Parathyroid adenoma (tissue), 2 donors: Measurements from ENCODE around the gene MDGA2.

Experiments used
- H2AFZ ChIP-seq: fragments of 300-600 bp; sonication (generic); one replicate; pipeline ENCODE4 v1.7.0; 2017; ENCODE audit warnings: antibody characterized with exemption, mild to moderate bottlenecking
- H3K27ac ChIP-seq: fragments of 300-600 bp; sonication (generic); one replicate; pipeline ENCODE4 v1.7.0; 2017
- H3K27me3 ChIP-seq: fragments of 300-600 bp; sonication (generic); one replicate; pipeline ENCODE4 v1.7.0; 2017; ENCODE audit warnings: low read length; ENCODE audit not compliant: control insufficient read depth, insufficient read depth
- H3K36me3 ChIP-seq: fragments of 300-600 bp; sonication (generic); one replicate; pipeline ENCODE4 v1.7.0; 2017; ENCODE audit warnings: low read length; ENCODE audit not compliant: control insufficient read depth, insufficient read depth
- H3K4me1 ChIP-seq: fragments of 300-600 bp; sonication (generic); one replicate; pipeline ENCODE4 v1.7.0; 2017; ENCODE audit warnings: control low read depth
- H3K4me2 ChIP-seq: fragments of 300-600 bp; sonication (generic); one replicate; pipeline ENCODE4 v1.7.0; 2017; ENCODE audit warnings: low read length
- H3K4me3 ChIP-seq: fragments of 300-600 bp; sonication (generic); one replicate; pipeline ENCODE4 v1.7.0; 2017; ENCODE audit warnings: low read depth, low read length
- H3K79me2 ChIP-seq: fragments of 300-600 bp; sonication (generic); one replicate; pipeline ENCODE4 v1.7.0; 2017; ENCODE audit warnings: control low read depth
- H3K9ac ChIP-seq: fragments of 300-600 bp; sonication (generic); one replicate; pipeline ENCODE4 v1.7.0; 2017; ENCODE audit warnings: mild to moderate bottlenecking
- H3K9me3 ChIP-seq: fragments of 300-600 bp; sonication (generic); one replicate; pipeline ENCODE4 v1.7.0; 2017; ENCODE audit warnings: low read length; ENCODE audit not compliant: control insufficient read depth
- TF ChIP-seq, protein P1 (sequence below): fragments of 300-600 bp; sonication (generic); IDR thresholded peaks from one replicate; pipeline ENCODE4 v1.7.0; 2017; ENCODE audit warnings: antibody characterized with exemption, mild to moderate bottlenecking
- donor health status: primary hyperparathyroidism.

Gene MDGA2

DNA sequence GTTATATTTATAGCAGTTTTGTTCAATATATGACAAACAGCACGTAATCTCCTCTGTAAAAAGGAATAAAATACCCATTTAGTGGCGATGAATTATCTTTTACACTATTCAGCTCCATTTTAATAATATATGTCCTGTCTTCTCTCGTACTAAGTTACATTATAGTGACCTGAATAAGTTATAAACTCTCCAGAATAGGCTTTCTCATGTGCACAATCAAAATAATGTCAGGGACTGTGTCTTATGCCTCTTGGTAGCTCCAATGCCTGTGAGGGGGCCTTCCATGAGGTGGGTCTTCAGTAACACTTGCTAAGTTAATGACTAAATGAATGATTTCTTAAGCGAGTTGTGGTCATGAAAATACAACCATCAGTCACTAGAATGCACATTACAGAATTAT is 150.9 kb downstream of the MDGA2 start:
- no peak overlapping the region for H3K4me3 ChIP-seq
- no peaks in the 10 kb centered on the region for H3K36me3 ChIP-seq
- H3K9me3 ChIP-seq = no peaks in the 10 kb centered on the region
- H3K27ac ChIP-seq = no peak overlapping the region
- no peak overlapping the region for H3K9ac ChIP-seq
- no peaks in the 10 kb centered on the region for H3K4me1 ChIP-seq
- no peak overlapping the region for H3K4me2 ChIP-seq
- no peak overlapping the region for H2AFZ ChIP-seq
- no peaks in the 10 kb centered on the region for H3K79me2 ChIP-seq
- TF ChIP-seq, protein P1, sequence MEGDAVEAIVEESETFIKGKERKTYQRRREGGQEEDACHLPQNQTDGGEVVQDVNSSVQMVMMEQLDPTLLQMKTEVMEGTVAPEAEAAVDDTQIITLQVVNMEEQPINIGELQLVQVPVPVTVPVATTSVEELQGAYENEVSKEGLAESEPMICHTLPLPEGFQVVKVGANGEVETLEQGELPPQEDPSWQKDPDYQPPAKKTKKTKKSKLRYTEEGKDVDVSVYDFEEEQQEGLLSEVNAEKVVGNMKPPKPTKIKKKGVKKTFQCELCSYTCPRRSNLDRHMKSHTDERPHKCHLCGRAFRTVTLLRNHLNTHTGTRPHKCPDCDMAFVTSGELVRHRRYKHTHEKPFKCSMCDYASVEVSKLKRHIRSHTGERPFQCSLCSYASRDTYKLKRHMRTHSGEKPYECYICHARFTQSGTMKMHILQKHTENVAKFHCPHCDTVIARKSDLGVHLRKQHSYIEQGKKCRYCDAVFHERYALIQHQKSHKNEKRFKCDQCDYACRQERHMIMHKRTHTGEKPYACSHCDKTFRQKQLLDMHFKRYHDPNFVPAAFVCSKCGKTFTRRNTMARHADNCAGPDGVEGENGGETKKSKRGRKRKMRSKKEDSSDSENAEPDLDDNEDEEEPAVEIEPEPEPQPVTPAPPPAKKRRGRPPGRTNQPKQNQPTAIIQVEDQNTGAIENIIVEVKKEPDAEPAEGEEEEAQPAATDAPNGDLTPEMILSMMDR = no peak
- H3K27me3 ChIP-seq = no peaks in the 10 kb centered on the region

- no peak overlapping the region for H3K27ac ChIP-seq
- TF ChIP-seq, protein P1 = no peak
- no peak overlapping the region for H3K9ac ChIP-seq
- H2AFZ ChIP-seq = no peak overlapping the region
- no peaks in the 10 kb centered on the region for H3K79me2 ChIP-seq
- no peaks in the 10 kb centered on the region for H3K27me3 ChIP-seq
- H3K36me3 ChIP-seq = no peaks in the 10 kb centered on the region
- H3K9me3 ChIP-seq = no peaks in the 10 kb centered on the region
- H3K4me2 ChIP-seq = no peak overlapping the region
- H3K4me1 ChIP-seq = no peaks in the 10 kb centered on the region
- no peak overlapping the region for H3K4me3 ChIP-seq
Observed at GRCh38 chr14:47520382-47520781, 155.0 kb downstream of the MDGA2 start.

DNA sequence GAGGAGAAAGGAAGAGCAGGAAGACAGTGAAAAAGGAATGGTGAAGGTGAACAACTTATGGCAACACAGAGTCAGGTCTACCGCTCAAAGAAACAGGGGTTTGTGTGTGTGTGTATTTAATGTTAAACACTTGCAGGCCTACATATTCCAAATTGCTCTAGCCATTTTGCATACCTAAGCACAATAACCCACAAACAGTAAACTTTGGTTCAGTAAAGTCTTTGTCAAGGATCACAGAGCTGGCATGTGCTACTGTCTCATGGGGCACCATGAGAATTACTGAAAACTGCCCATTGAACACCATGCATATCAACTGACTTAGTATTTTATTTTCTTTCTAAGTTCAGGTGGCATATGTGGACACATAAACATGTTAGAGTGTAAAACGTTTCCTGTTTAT is 163.6 kb downstream of the MDGA2 start:
- no peaks in the 10 kb centered on the region for H3K9me3 ChIP-seq
- H3K79me2 ChIP-seq = no peaks in the 10 kb centered on the region
- no peaks in the 10 kb centered on the region for H3K4me1 ChIP-seq
- no peak overlapping the region for H3K4me3 ChIP-seq
- no peak overlapping the region for H2AFZ ChIP-seq
- TF ChIP-seq, protein P1 = no peak
- H3K27me3 ChIP-seq = no peaks in the 10 kb centered on the region
- no peaks in the 10 kb centered on the region for H3K36me3 ChIP-seq
- no peak overlapping the region for H3K9ac ChIP-seq
- no peak overlapping the region for H3K27ac ChIP-seq
- H3K4me2 ChIP-seq = no peak overlapping the region

GRCh38 chr14:47509957-47510356 is 165.4 kb downstream of the MDGA2 start:
- Histone ChIP-seq H3K27ac (no peak overlapping the region), H3K9ac (no peak overlapping the region), H3K36me3 (no peaks in the 10 kb centered on the region), H3K4me3 (no peak overlapping the region), H3K9me3 (no peaks in the 10 kb centered on the region), H3K27me3 (no peaks in the 10 kb centered on the region), H2AFZ (no peak overlapping the region), H3K4me1 (no peaks in the 10 kb centered on the region), H3K79me2 (no peaks in the 10 kb centered on the region), H3K4me2 (no peak overlapping the region)
- TF ChIP-seq, protein P1 = no peak

DNA sequence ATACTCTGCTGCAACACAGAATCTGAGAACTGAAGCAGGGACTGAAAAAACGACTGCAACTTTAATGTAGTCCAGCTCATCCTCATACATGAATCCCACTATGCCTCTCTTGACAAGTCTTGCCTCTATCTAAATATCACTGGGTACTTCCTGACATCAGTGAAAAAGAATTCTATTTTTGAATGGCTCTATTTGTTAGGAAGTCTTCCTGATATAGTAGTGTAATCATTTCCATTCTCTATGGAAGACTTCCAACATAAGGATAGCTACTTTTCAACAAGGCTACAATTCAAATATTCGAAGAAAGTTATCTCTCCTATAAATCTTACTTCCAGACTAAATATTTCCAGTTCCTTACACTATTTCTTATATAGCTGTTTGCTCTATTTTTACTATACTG is 167.5 kb downstream of the MDGA2 start:
- Histone ChIP-seq H3K4me1 (no peaks in the 10 kb centered on the region), H3K36me3 (no peaks in the 10 kb centered on the region), H3K9ac (no peak overlapping the region), H3K4me3 (no peak overlapping the region), H2AFZ (no peak overlapping the region), H3K27me3 (no peaks in the 10 kb centered on the region), H3K27ac (no peak overlapping the region), H3K4me2 (no peak overlapping the region), H3K9me3 (no peaks in the 10 kb centered on the region), H3K79me2 (no peaks in the 10 kb centered on the region)
- TF ChIP-seq, protein P1 = no peak
